Hepatocyte (in vitro differentiated cells): ENCODE data around the gene ATXN2. TPM values are rescaled to one million over a fixed set of nuclear protein-coding genes. Genes with fewer than 3 reads are reported as not detected.
A peak's percentile ranks its signal among the peaks of the same experiment; 100 is the strongest.

ENCODE experiments used
- DNase-seq: peaks from one replicate; pipeline ENCODE4 v3.0.0-alpha.2; 2016; ENCODE audit warnings: low spot score
- H2AFZ ChIP-seq: fragments of 200-600 bp; sonication (generic); 2 replicates; pipeline ENCODE4 v1.6.0; 2016; ENCODE audit warnings: antibody characterized with exemption, mild to moderate bottlenecking
- H3K27ac ChIP-seq: fragments of 200-600 bp; sonication (generic); 2 replicates; pipeline ENCODE4 v1.5.1; 2016; ENCODE audit warnings: mild to moderate bottlenecking
- H3K27me3 ChIP-seq: fragments of 200-600 bp; sonication (generic); 2 replicates; pipeline ENCODE4 v1.6.1; 2016
- H3K36me3 ChIP-seq: fragments of 200-600 bp; sonication (generic); replicated peaks from 2 replicates; pipeline ENCODE4 v1.5.1; 2016; ENCODE audit warnings: low read depth; ENCODE audit not compliant: insufficient read depth
- H3K4me1 ChIP-seq: fragments of 200-600 bp; sonication (generic); 2 replicates; pipeline ENCODE4 v1.5.1; 2016; ENCODE audit warnings: mild to moderate bottlenecking, moderate library complexity; ENCODE audit not compliant: insufficient read depth
- H3K4me2 ChIP-seq: fragments of 200-600 bp; sonication (generic); 2 replicates; pipeline ENCODE4 v1.6.0; 2016
- H3K4me3 ChIP-seq: fragments of 200-600 bp; sonication (generic); 2 replicates; pipeline ENCODE4 v1.5.1; 2016; ENCODE audit warnings: mild to moderate bottlenecking
- H3K79me2 ChIP-seq: fragments of 200-600 bp; sonication (generic); 2 replicates; pipeline ENCODE4 v1.6.0; 2017; ENCODE audit warnings: mild to moderate bottlenecking
- H3K9me2 ChIP-seq: fragments of 200-600 bp; sonication (generic); replicated peaks from 2 replicates; pipeline ENCODE4 v1.6.0; 2017; ENCODE audit warnings: mild to moderate bottlenecking; ENCODE audit not compliant: insufficient read depth
- H3K9me3 ChIP-seq: fragments of 200-600 bp; sonication (generic); 2 replicates; pipeline ENCODE4 v1.5.1; 2016; ENCODE audit warnings: low read depth, mild to moderate bottlenecking
- H4K20me1 ChIP-seq: fragments of 200-600 bp; sonication (generic); 2 replicates; pipeline ENCODE4 v1.6.0; 2016; ENCODE audit warnings: mild to moderate bottlenecking; ENCODE audit not compliant: insufficient read depth, poor library complexity, severe bottlenecking
- EZH2 ChIP-seq: fragments of 200-600 bp; sonication (generic); IDR thresholded peaks from 2 replicates; pipeline ENCODE4 v1.6.1; 2016; ENCODE audit warnings: antibody characterized with exemption, mild to moderate bottlenecking, borderline replicate concordance
- EZH2phosphoT487 ChIP-seq: fragments of 200-600 bp; sonication (generic); IDR thresholded peaks from one replicate; pipeline ENCODE4 v1.6.1; 2018; ENCODE audit warnings: antibody characterized with exemption, mild to moderate bottlenecking, low read depth, moderate library complexity; ENCODE audit not compliant: unreplicated experiment, severe bottlenecking
- WGBS: methylation state at CpG from one replicate; pipeline ENCODE4 v1.1.6; 2016; ENCODE audit warnings: low lambda C conversion rate; ENCODE audit errors: missing lambda C conversion rate; 5-methylcytosine and 5-hydroxymethylcytosine counted together
- polyA plus RNA-seq: library from polyadenylated mRNA; unstranded; fragments of >200 nt; fragmentation: Nextera tagmentation; extraction: Ambion mirVana; gene quantifications from 2 replicates; pipeline ENCODE4 v1.2.1, GENCODE V29; 2016
- total RNA-seq: library from RNA; depleted of rRNA; stranded (reverse); fragments of >200 nt; gene quantifications from 2 replicates; pipeline ENCODE4 v1.2.3, GENCODE V29; 2014
- TF ChIP-seq, protein P1 (sequence below): fragments of 200-600 bp; sonication (generic); IDR thresholded peaks from 2 replicates; pipeline ENCODE4 v1.5.1; 2016; ENCODE audit warnings: antibody characterized with exemption, mild to moderate bottlenecking; ENCODE audit not compliant: poor library complexity

Gene ATXN2
- total and polyA plus RNA-seq, 2 experiments from 2014 or later: 36.9 to 47.9 TPM

GRCh38 chr12:111589601-111590000 lies 9.5 kb downstream of the ATXN2 start:
- peaks cover 100% of the 10 kb centered on the region for H3K79me2 ChIP-seq
- H3K4me1 ChIP-seq: peaks cover 23% of the 10 kb centered on the region
- no peaks in the 10 kb centered on the region for H3K9me2 ChIP-seq
- H3K36me3 ChIP-seq: no peaks in the 10 kb centered on the region
- no peak overlapping the region for H3K4me3 ChIP-seq
- H3K9me3 ChIP-seq: no peaks in the 10 kb centered on the region
- TF ChIP-seq EZH2: no peak
- no peaks in the 10 kb centered on the region for H3K27me3 ChIP-seq
- H3K4me2 ChIP-seq: no peak overlapping the region
- no peak for DNase-seq
- peaks cover 99% of the 10 kb centered on the region for H4K20me1 ChIP-seq
- 96% methylated on average over 9 of the region's 9 CpGs for WGBS
- H3K27ac ChIP-seq: no peak overlapping the region
- H2AFZ ChIP-seq: no peak overlapping the region

DNA sequence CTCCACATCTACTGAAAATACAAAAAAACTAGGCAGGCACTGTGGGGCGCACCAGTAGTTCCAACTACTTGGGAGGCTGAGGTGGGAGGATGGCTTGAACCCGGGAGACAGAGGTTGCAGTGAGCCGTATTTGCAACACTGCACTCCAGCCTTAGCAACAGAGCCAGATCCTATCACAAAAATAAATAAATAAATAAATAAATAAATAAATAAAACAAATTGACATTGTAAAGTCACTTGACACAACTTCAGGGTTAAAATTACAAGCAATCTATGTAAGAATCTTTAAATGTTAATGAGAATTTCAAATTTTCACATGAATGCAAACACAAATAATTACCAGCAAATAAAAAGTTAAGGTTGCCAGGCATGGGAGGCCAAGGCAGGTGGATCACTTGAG lies 11.1 kb downstream of the ATXN2 start:
- TF ChIP-seq EZH2 (no peak), EZH2phosphoT487 (no peak)
- TF ChIP-seq, protein P1, sequence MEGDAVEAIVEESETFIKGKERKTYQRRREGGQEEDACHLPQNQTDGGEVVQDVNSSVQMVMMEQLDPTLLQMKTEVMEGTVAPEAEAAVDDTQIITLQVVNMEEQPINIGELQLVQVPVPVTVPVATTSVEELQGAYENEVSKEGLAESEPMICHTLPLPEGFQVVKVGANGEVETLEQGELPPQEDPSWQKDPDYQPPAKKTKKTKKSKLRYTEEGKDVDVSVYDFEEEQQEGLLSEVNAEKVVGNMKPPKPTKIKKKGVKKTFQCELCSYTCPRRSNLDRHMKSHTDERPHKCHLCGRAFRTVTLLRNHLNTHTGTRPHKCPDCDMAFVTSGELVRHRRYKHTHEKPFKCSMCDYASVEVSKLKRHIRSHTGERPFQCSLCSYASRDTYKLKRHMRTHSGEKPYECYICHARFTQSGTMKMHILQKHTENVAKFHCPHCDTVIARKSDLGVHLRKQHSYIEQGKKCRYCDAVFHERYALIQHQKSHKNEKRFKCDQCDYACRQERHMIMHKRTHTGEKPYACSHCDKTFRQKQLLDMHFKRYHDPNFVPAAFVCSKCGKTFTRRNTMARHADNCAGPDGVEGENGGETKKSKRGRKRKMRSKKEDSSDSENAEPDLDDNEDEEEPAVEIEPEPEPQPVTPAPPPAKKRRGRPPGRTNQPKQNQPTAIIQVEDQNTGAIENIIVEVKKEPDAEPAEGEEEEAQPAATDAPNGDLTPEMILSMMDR: no peak
- H3K4me2 ChIP-seq: no peak overlapping the region
- no peaks in the 10 kb centered on the region for H3K36me3 ChIP-seq
- H3K4me1 ChIP-seq: peaks cover 13% of the 10 kb centered on the region
- H3K27ac ChIP-seq: no peak overlapping the region
- H2AFZ ChIP-seq: no peak overlapping the region
- no peaks in the 10 kb centered on the region for H3K9me2 ChIP-seq
- 95% methylated on average over 3 of the region's 3 CpGs for WGBS
- H3K27me3 ChIP-seq: no peaks in the 10 kb centered on the region
- no peak overlapping the region for H3K4me3 ChIP-seq
- H3K9me3 ChIP-seq: no peaks in the 10 kb centered on the region
- DNase-seq: no peak
- peaks cover 100% of the 10 kb centered on the region for H3K79me2 ChIP-seq
- H4K20me1 ChIP-seq: peaks cover 99% of the 10 kb centered on the region

DNA sequence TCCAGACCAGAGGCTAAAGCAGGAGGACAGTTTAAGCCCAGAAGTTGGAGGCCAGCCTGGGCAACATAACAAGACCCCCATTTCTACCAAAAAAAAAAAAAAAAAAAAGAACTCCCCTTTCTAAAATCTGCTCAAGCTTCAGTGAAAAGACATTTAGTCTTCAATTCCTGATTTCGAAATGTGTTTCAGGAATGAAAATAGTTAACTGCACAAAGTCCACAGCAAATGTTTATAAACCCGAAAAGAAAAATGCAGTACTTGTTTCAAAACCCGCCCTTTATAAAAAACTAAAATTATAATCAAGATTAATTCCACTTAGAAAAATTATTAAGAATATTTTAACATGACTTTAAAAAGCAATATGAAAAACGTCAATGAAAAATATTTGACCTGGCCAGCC lies 12.1 kb downstream of the ATXN2 start:
- 77% methylated on average over 4 of the region's 4 CpGs for WGBS
- H3K9me2 ChIP-seq: no peaks in the 10 kb centered on the region
- H4K20me1 ChIP-seq: peaks cover 99% of the 10 kb centered on the region
- peaks cover 100% of the 10 kb centered on the region for H3K79me2 ChIP-seq
- H3K4me3 ChIP-seq: no peak overlapping the region
- no peaks in the 10 kb centered on the region for H3K36me3 ChIP-seq
- TF ChIP-seq, protein P1: no peak
- TF ChIP-seq EZH2 (no peak), EZH2phosphoT487 (no peak)
- H3K27me3 ChIP-seq: no peaks in the 10 kb centered on the region
- no peak overlapping the region for H3K27ac ChIP-seq
- H3K4me1 ChIP-seq: peaks cover 13% of the 10 kb centered on the region
- no peak overlapping the region for H2AFZ ChIP-seq
- no peak for DNase-seq
- peak overlapping the region; percentile 1 for H3K4me2 ChIP-seq
- H3K9me3 ChIP-seq: no peaks in the 10 kb centered on the region

- H3K9me2 ChIP-seq: no peaks in the 10 kb centered on the region
- peaks cover 7% of the 10 kb centered on the region for H3K4me1 ChIP-seq
- no peaks in the 10 kb centered on the region for H3K27me3 ChIP-seq
- peaks cover 99% of the 10 kb centered on the region for H4K20me1 ChIP-seq
- TF ChIP-seq EZH2phosphoT487: no peak
- TF ChIP-seq, protein P1: no peak
- TF ChIP-seq EZH2: no peak
- peaks cover 100% of the 10 kb centered on the region for H3K79me2 ChIP-seq
- no peak overlapping the region for H2AFZ ChIP-seq
- 95% methylated on average over 5 of the region's 5 CpGs for WGBS
- no peak overlapping the region for H3K27ac ChIP-seq
- no peak for DNase-seq
- H3K9me3 ChIP-seq: no peaks in the 10 kb centered on the region
- H3K4me2 ChIP-seq: no peak overlapping the region
- H3K4me3 ChIP-seq: no peak overlapping the region
- no peaks in the 10 kb centered on the region for H3K36me3 ChIP-seq
Observed at GRCh38 chr12:111585690-111586089, 13.4 kb downstream of the ATXN2 start.
